IMR-90 (cell line): ENCODE results near the gene NRARP. TPM values are rescaled to one million over a fixed set of nuclear protein-coding genes. Genes with fewer than 3 reads are reported as not detected.

ENCODE experiments used
- ATAC-seq: fragments of 200-7000 bp; cut with Tn5 transposase; 2 replicates; pipeline ENCODE4 v1.9.1; 2020; ENCODE audit warnings: low read depth, mild to moderate bottlenecking, moderate library complexity
- BruUV-seq: library from RNA; stranded (reverse); fragments of 400-500 nt; replicated peaks from 2 replicates; lab custom pipeline; 2021; lab: Mats Ljungman, UMichigan
- CTCF ChIA-PET: fragments of 300-600 bp; formaldehyde crosslinking; extraction: SDS; loops from one replicate; lab custom pipeline; 2021; ENCODE audit warnings: antibody characterized with exemption; lab: Yijun Ruan, JAX
- POLR2A ChIA-PET: fragments of 300-600 bp; sonication (Branson Sonifier 250); formaldehyde crosslinking; loops from one replicate; lab custom pipeline; 2022; ENCODE audit warnings: antibody characterized with exemption; ENCODE audit not compliant: unreplicated experiment; lab: Charles Lee
- DNase-seq: peaks from one replicate; pipeline ENCODE4 v3.0.0; 2013
- H2AFZ ChIP-seq: replicated peaks from 2 replicates; pipeline ENCODE3; 2013; ENCODE audit warnings: low read length, mild to moderate bottlenecking; ENCODE audit not compliant: poor library complexity
- H2AK5ac ChIP-seq: 2 replicates; pipeline ENCODE4 v1.6.1; 2013; ENCODE audit warnings: low read depth, low read length, inconsistent platforms
- H2AK9ac ChIP-seq: replicated peaks from 2 replicates; pipeline ENCODE3; 2013; ENCODE audit warnings: mild to moderate bottlenecking, low read depth, low read length, moderate library complexity; ENCODE audit not compliant: poor library complexity
- H2BK120ac ChIP-seq: 2 replicates; pipeline ENCODE4 v1.6.1; 2013; ENCODE audit warnings: low read depth, low read length, inconsistent platforms
- H2BK15ac ChIP-seq: 3 replicates; pipeline ENCODE4 v1.6.1; 2013; ENCODE audit warnings: low read depth, low read length, inconsistent platforms
- H2BK20ac ChIP-seq: 2 replicates; pipeline ENCODE4 v1.6.1; 2013; ENCODE audit warnings: low read depth, mild to moderate bottlenecking, inconsistent platforms, low read length, moderate library complexity
- H2BK5ac ChIP-seq: 2 replicates; pipeline ENCODE4 v1.6.1; 2013; ENCODE audit warnings: mild to moderate bottlenecking, low read depth, low read length, inconsistent platforms; ENCODE audit not compliant: poor library complexity, severe bottlenecking
- H3K14ac ChIP-seq: replicated peaks from 2 replicates; pipeline ENCODE4 v1.6.1; 2013; ENCODE audit warnings: low read depth, low read length, inconsistent platforms
- H3K18ac ChIP-seq: 2 replicates; pipeline ENCODE4 v1.6.1; 2013; ENCODE audit warnings: low read depth, low read length, control low read depth
- H3K23ac ChIP-seq: 2 replicates; pipeline ENCODE4 v1.6.1; 2013; ENCODE audit warnings: low read depth, low read length, inconsistent platforms
- H3K27ac ChIP-seq: 2 replicates; pipeline ENCODE4 v1.5.1; 2013; ENCODE audit warnings: mild to moderate bottlenecking, control low read depth, low read length; ENCODE audit not compliant: insufficient read depth
- H3K27me3 ChIP-seq: 2 replicates; pipeline ENCODE4 v1.6.1; 2013; ENCODE audit warnings: low read length; ENCODE audit not compliant: control insufficient read depth, insufficient read depth
- H3K36me3 ChIP-seq: 2 replicates; pipeline ENCODE4 v1.6.1; 2013; ENCODE audit warnings: low read length, mixed read lengths; ENCODE audit not compliant: control insufficient read depth, insufficient read depth
- H3K4ac ChIP-seq: 2 replicates; pipeline ENCODE4 v1.6.1; 2013; ENCODE audit warnings: low read depth, low read length, inconsistent platforms
- H3K4me1 ChIP-seq: 2 replicates; pipeline ENCODE4 v1.6.1; 2013; ENCODE audit warnings: low read length, mixed read lengths; ENCODE audit not compliant: control insufficient read depth, insufficient read depth
- H3K4me2 ChIP-seq: 2 replicates; pipeline ENCODE4 v1.6.1; 2013; ENCODE audit warnings: low read depth, mild to moderate bottlenecking, control low read depth, low read length, moderate library complexity
- H3K4me3 ChIP-seq: 2 replicates; pipeline ENCODE4 v1.5.1; 2013; ENCODE audit warnings: low read depth, mild to moderate bottlenecking, control low read depth, low read length, moderate library complexity; ENCODE audit not compliant: insufficient read depth
- H3K56ac ChIP-seq: 2 replicates; pipeline ENCODE4 v1.6.1; 2013; ENCODE audit warnings: low read length, inconsistent platforms; ENCODE audit not compliant: insufficient read depth; ENCODE audit errors: extremely low read depth
- H3K79me1 ChIP-seq, 2 experiments: 2 replicates each; pipeline ENCODE4 v1.6.1; 2013; ENCODE audit warnings: low read length in 2 of 2, inconsistent platforms in 1 of 2, low read depth in 1 of 2
- H3K9ac ChIP-seq: 2 replicates; pipeline ENCODE4 v1.6.1; 2013; ENCODE audit warnings: low read depth, low read length, control low read depth
- H3K9me1 ChIP-seq: 2 replicates; pipeline ENCODE4 v1.6.1; 2013; ENCODE audit warnings: low read length, inconsistent platforms; ENCODE audit not compliant: insufficient read depth
- H3K9me3 ChIP-seq: 2 replicates; pipeline ENCODE4 v1.6.1; 2013; ENCODE audit warnings: low read length; ENCODE audit not compliant: control insufficient read depth, insufficient read depth
- H4K20me1 ChIP-seq: 2 replicates; pipeline ENCODE4 v1.6.1; 2013; ENCODE audit warnings: low read length, inconsistent platforms; ENCODE audit not compliant: insufficient read depth
- H4K5ac ChIP-seq: 2 replicates; pipeline ENCODE4 v1.6.1; 2013; ENCODE audit warnings: mild to moderate bottlenecking, low read depth, low read length, control low read depth
- H4K8ac ChIP-seq, 2 experiments: 2 replicates each; pipeline ENCODE4 v1.6.1; 2013; ENCODE audit warnings: low read depth in 2 of 2, low read length in 2 of 2, control low read depth in 1 of 2, inconsistent platforms in 1 of 2
- H4K91ac ChIP-seq: 2 replicates; pipeline ENCODE4 v1.6.1; 2013; ENCODE audit warnings: low read depth, low read length, inconsistent platforms; ENCODE audit not compliant: insufficient read depth
- BHLHE40 ChIP-seq: fragments of 150-350 bp; IDR thresholded peaks from 2 replicates; pipeline ENCODE4 v1.6.1; 2016; ENCODE audit warnings: mild to moderate bottlenecking, low read depth, low read length
- CHD1 ChIP-seq: IDR thresholded peaks from 2 replicates; pipeline ENCODE4 v1.6.1; 2012; ENCODE audit warnings: low read depth, low read length, improper control_type of control experiment
- CTCF ChIP-seq: conservative IDR thresholded peaks from 2 replicates; pipeline ENCODE4 v1.5.1; 2012; ENCODE audit warnings: mild to moderate bottlenecking, low read depth, low read length, improper control_type of control experiment
- MAZ ChIP-seq: IDR thresholded peaks from 2 replicates; pipeline ENCODE4 v1.6.1; 2012; ENCODE audit warnings: low read depth, mild to moderate bottlenecking, low read length, improper control_type of control experiment, moderate library complexity, borderline replicate concordance
- POLR2A ChIP-seq: IDR thresholded peaks from 2 replicates; pipeline ENCODE4 v1.6.1; 2012; ENCODE audit warnings: mild to moderate bottlenecking, low read depth, low read length
- RAD21 ChIP-seq: IDR thresholded peaks from 2 replicates; pipeline ENCODE4 v1.6.1; 2012; ENCODE audit warnings: low read length, improper control_type of control experiment
- RCOR1 ChIP-seq: IDR thresholded peaks from 2 replicates; pipeline ENCODE4 v1.6.1; 2012; ENCODE audit warnings: mild to moderate bottlenecking, low read length, improper control_type of control experiment; ENCODE audit not compliant: insufficient replicate concordance
- RFX5 ChIP-seq: IDR thresholded peaks from 2 replicates; pipeline ENCODE4 v1.8.0; 2012; ENCODE audit warnings: low read depth, mild to moderate bottlenecking, low read length, moderate library complexity
- SMC3 ChIP-seq: fragments of 150-350 bp; IDR thresholded peaks from 2 replicates; pipeline ENCODE4 v1.6.1; 2016; ENCODE audit warnings: low read depth, mild to moderate bottlenecking, antibody characterized with exemption, low read length, moderate library complexity
- WGBS, 2 experiments: methylation state at CpG; one replicate each; pipeline versions ENCODE4 v1.1.5 to v1.1.7; 2013; ENCODE audit warnings: missing lambda C conversion rate in 2 of 2; ENCODE audit not compliant: insufficient read length in 1 of 2; ENCODE audit errors: extremely low coverage in 2 of 2; 5-methylcytosine and 5-hydroxymethylcytosine counted together
- dilution Hi-C: fragments of 300-500 bp; cut with HindIII; formaldehyde crosslinking; loops from one replicate; pipeline ENCODE4 v1.14.3; 2018; ENCODE audit warnings: low sequenced_read_pairs; ENCODE audit not compliant: unreplicated experiment
- in situ Hi-C: fragments of 300-500 bp; cut with MboI; formaldehyde crosslinking; loops from 3 replicates; pipeline ENCODE4 v1.14.3; 2019; ENCODE audit warnings: low sequenced_read_pairs, inconsistent platforms, mixed read lengths
- intact Hi-C: fragments of 100-400 bp; cut with micrococcal nuclease; formaldehyde crosslinking; loops from 2 replicates; pipeline ENCODE4 v1.10.0; 2022
- polyA plus RNA-seq, 3 experiments: library from polyadenylated mRNA; depleted of rRNA; stranded (reverse); fragments of >200 nt; gene quantifications; 2 replicates each; pipeline ENCODE4 v1.2.3, GENCODE V29; 2012; ENCODE audit warnings: low replicate concordance in 1 of 3
- total RNA-seq: library from RNA; depleted of rRNA; stranded (reverse); fragments of >200 nt; gene quantifications from 2 replicates; pipeline ENCODE4 v1.2.3, GENCODE V29; 2012

The NRARP gene
- total and polyA plus RNA-seq, 2 of the 4 experiments (the other 2 are of a cell fraction), result 0.15 TPM; not detected in 1

- Histone ChIP-seq H3K56ac (no peak overlapping the region), H4K8ac (no peak overlapping the region), H3K4ac (no peak overlapping the region), H2BK15ac (no peak overlapping the region), H4K20me1 (peaks cover 4% of the 10 kb centered on the region; the same call in 1 of the 2 replicates), H3K9me1 (no peaks in the 10 kb centered on the region), H2AK5ac (no peak overlapping the region), H2BK120ac (no peak overlapping the region), H2AFZ (peak overlapping the region; percentile 14), H3K9me3 (no peaks in the 10 kb centered on the region), H3K79me1 (no peaks in the 10 kb centered on the region), H3K23ac (no peak overlapping the region), H3K18ac (no peak overlapping the region), H2BK20ac (no peak overlapping the region), H2BK5ac (no peak overlapping the region), H3K27ac (no peak overlapping the region), H3K4me1 (peaks cover 3% of the 10 kb centered on the region), H4K91ac (no peak overlapping the region), H2AK9ac (no peak overlapping the region), H3K14ac (no peak overlapping the region), H3K4me2 (no peak overlapping the region), H3K27me3 (peaks cover 20% of the 10 kb centered on the region), H3K36me3 (no peaks in the 10 kb centered on the region), H3K9ac (no peak overlapping the region), H3K4me3 (no peak overlapping the region), H4K5ac (no peak overlapping the region)
- DNase-seq, result no peak
- ChIA-PET POLR2A (no interaction called here), CTCF (interaction anchor here (0.7 to 1.4 kb wide), 2 partner anchors 21 to 232 kb away, joined by 3 read pairs; no protein-coding TSS in a partner anchor)
- intact Hi-C loops, result no loop called here
- TF ChIP-seq POLR2A (no peak), MAZ (no peak), RAD21 (no peak), RFX5 (no peak), RCOR1 (no peak), BHLHE40 (no peak), SMC3 (no peak), CTCF (no peak), CHD1 (no peak)
- dilution Hi-C loops, result no loop called here
- no TSS peak for BruUV-seq
- 85% methylated on average over 8 of the region's 23 CpGs; no CpG with 5 or more reads in 1 of the 2 experiments for WGBS, 2 experiments
- no peak for ATAC-seq
- in situ Hi-C loops, result no loop called here
Observed at GRCh38 chr9:137303151-137303892, 1.3 kb upstream of the NRARP start.
